ENCODE results near the gene SORCS3. TPM values are rescaled to one million over a fixed set of nuclear protein-coding genes. Genes with fewer than 3 reads are reported as not detected.

The SORCS3 gene
- total RNA-seq, 1 donor from 2014 or later: not detected

GRCh38 chr10:105192861-105193260 is 551.8 kb downstream of the SORCS3 start:
- Mint-ChIP-seq H3K36me3 (ENCODE audit: low read depth) (no peaks in the 10 kb centered on the region), H3K27me3 (no peaks in the 10 kb centered on the region), H3K4me1 (no peaks in the 10 kb centered on the region), H3K27ac (no peak overlapping the region), H3K9me3 (no peaks in the 10 kb centered on the region), H3K4me3 (no peak overlapping the region)
- CTCF ChIA-PET: no interaction called here
- POLR2A ChIA-PET: no interaction called here
- intact Hi-C loops (cut with micrococcal nuclease): no loop called here
- ATAC-seq (ENCODE audit: low read depth): no peak
- no peak for TF ChIP-seq CTCF (IDR thresholded peaks at IDR 0.05)
- DNase-seq: no peak

GRCh38 chr10:105195831-105196230 is 554.7 kb downstream of the SORCS3 start:
- CTCF ChIA-PET: no interaction called here
- H3K27me3 Mint-ChIP-seq: no peaks in the 10 kb centered on the region
- no peaks in the 10 kb centered on the region for H3K36me3 Mint-ChIP-seq (ENCODE audit: low read depth)
- no peak overlapping the region for H3K27ac Mint-ChIP-seq
- ATAC-seq (ENCODE audit: low read depth) (no peak), DNase-seq (no peak)
- no peak for TF ChIP-seq CTCF (IDR thresholded peaks at IDR 0.05)
- no peak overlapping the region for H3K4me3 Mint-ChIP-seq
- intact Hi-C loops (cut with micrococcal nuclease): no loop called here
- no peaks in the 10 kb centered on the region for H3K4me1 Mint-ChIP-seq
- POLR2A ChIA-PET: no interaction called here
- peaks cover 2% of the 10 kb centered on the region for H3K9me3 Mint-ChIP-seq

GRCh38 chr10:105197598-105198364 is 556.7 kb downstream of the SORCS3 start:
- ATAC-seq (ENCODE audit: low read depth): no peak
- no peak for DNase-seq

GRCh38 chr10:105206616-105207015 is 565.5 kb downstream of the SORCS3 start:
- ATAC-seq (ENCODE audit: low read depth) (no peak), DNase-seq (no peak)
- Mint-ChIP-seq H3K27me3 (no peaks in the 10 kb centered on the region), H3K4me1 (no peaks in the 10 kb centered on the region), H3K27ac (no peak overlapping the region), H3K4me3 (no peak overlapping the region), H3K9me3 (peaks cover 6% of the 10 kb centered on the region), H3K36me3 (ENCODE audit: low read depth) (no peaks in the 10 kb centered on the region)
- ChIA-PET POLR2A (no interaction called here), CTCF (no interaction called here)
- intact Hi-C loops (cut with micrococcal nuclease): no loop called here
- TF ChIP-seq CTCF (IDR thresholded peaks at IDR 0.05): no peak

More at GRCh38 chr10:105197598-105198364, 556.7 kb downstream of the SORCS3 start:
- Mint-ChIP-seq H3K4me3 (no peak overlapping the region), H3K9me3 (peaks cover 8% of the 10 kb centered on the region), H3K27ac (no peak overlapping the region), H3K4me1 (no peaks in the 10 kb centered on the region), H3K36me3 (ENCODE audit: low read depth) (no peaks in the 10 kb centered on the region), H3K27me3 (no peaks in the 10 kb centered on the region)
- intact Hi-C loops (cut with micrococcal nuclease): no loop called here
- TF ChIP-seq CTCF (IDR thresholded peaks at IDR 0.05): no peak
- CTCF ChIA-PET: no interaction called here
- POLR2A ChIA-PET: interaction anchor here (0.6 kb wide), 1 partner anchor 892 kb away, joined by 3 read pairs; no protein-coding TSS in a partner anchor

GRCh38 chr10:105207476-105207995 is 566.4 kb downstream of the SORCS3 start:
- intact Hi-C loops (cut with micrococcal nuclease): no loop called here
- no peaks in the 10 kb centered on the region for H3K27me3 Mint-ChIP-seq
- H3K4me1 Mint-ChIP-seq: no peaks in the 10 kb centered on the region
- CTCF ChIA-PET: no interaction called here
- H3K36me3 Mint-ChIP-seq (ENCODE audit: low read depth): no peaks in the 10 kb centered on the region
- DNase-seq (no peak), ATAC-seq (ENCODE audit: low read depth) (no peak)
- POLR2A ChIA-PET: no interaction called here
- no peaks in the 10 kb centered on the region for H3K9me3 Mint-ChIP-seq
- H3K4me3 Mint-ChIP-seq: no peak overlapping the region
- no peak for TF ChIP-seq CTCF (IDR thresholded peaks at IDR 0.05)
- no peak overlapping the region for H3K27ac Mint-ChIP-seq
